HEK293 (cell line): Measurements from ENCODE around the gene S100A3.
"Not testable (repeated sequence)": the region's sequence is repeated elsewhere in the genome, so short reads cannot be mapped to it uniquely, and the experiment has no call there.

ENCODE experiments used
- CTCF ChIA-PET: fragments of 350-600 bp; formaldehyde crosslinking; extraction: SDS; loops from one replicate; lab custom pipeline; 2021; ENCODE audit warnings: antibody characterized with exemption; lab: Yijun Ruan, JAX
- POLR2A ChIA-PET: fragments of 300-600 bp; formaldehyde crosslinking; extraction: SDS; loops from one replicate; lab custom pipeline; 2020; ENCODE audit warnings: antibody characterized with exemption, inconsistent platforms; lab: Yijun Ruan, JAX
- H3K27ac ChIP-seq: fragments of 200-500 bp; sonication (Bioruptor generic); 2 replicates; pipeline ENCODE4 v1.5.1; 2014; ENCODE audit warnings: low read depth, low read length, control low read depth, inconsistent platforms; ENCODE audit errors: extremely low read depth
- H3K36me3 ChIP-seq, 2 experiments: fragments of 200-500 bp in 1 of 2; sonication (Bioruptor generic) in 1 of 2; 1 replicate in 1 of 2; 2 replicates in 1 of 2; pipeline ENCODE4 v1.5.1; 2014 to 2017; ENCODE audit warnings: inconsistent platforms in 2 of 2, low read length in 2 of 2; ENCODE audit not compliant: control insufficient read depth in 2 of 2, insufficient read depth in 1 of 2
- H3K4me1 ChIP-seq: fragments of 200-500 bp; sonication (Bioruptor generic); 2 replicates; pipeline ENCODE4 v1.5.1; 2014; ENCODE audit warnings: mild to moderate bottlenecking, low read length, inconsistent platforms; ENCODE audit not compliant: control insufficient read depth, insufficient read depth
- H3K4me3 ChIP-seq: 2 replicates; pipeline ENCODE4 v1.5.1; 2011; ENCODE audit warnings: low read depth, mild to moderate bottlenecking, control low read depth, low read length, moderate library complexity
- H3K9me3 ChIP-seq: fragments of 200-500 bp; sonication (Bioruptor generic); 2 replicates; pipeline ENCODE4 v1.5.1; 2014; ENCODE audit warnings: low read depth, low read length, inconsistent platforms; ENCODE audit not compliant: control insufficient read depth, insufficient read depth
- HIC1 ChIP-seq: fragments of 450-650 bp; formaldehyde crosslinking; IDR thresholded peaks from 2 replicates; pipeline ENCODE4 v1.5.1; 2016; ENCODE audit warnings: missing biosample characterization, missing genetic modification characterization
- HOXA7 ChIP-seq: sonication (generic); formaldehyde crosslinking; IDR thresholded peaks from 2 replicates; pipeline ENCODE4 v1.8.1; 2022; ENCODE audit warnings: missing genetic modification reagents, borderline replicate concordance
- MZF1 ChIP-seq: fragments of 450-650 bp; formaldehyde crosslinking; IDR thresholded peaks from 2 replicates; pipeline ENCODE4 v1.5.1; 2017; ENCODE audit warnings: missing biosample characterization, missing genetic modification characterization, borderline replicate concordance
- PRDM4 ChIP-seq: fragments of 450-650 bp; formaldehyde crosslinking; IDR thresholded peaks from 2 replicates; pipeline ENCODE4 v1.5.1; 2017; ENCODE audit warnings: missing biosample characterization, missing genetic modification characterization
- REPIN1 ChIP-seq: fragments of 450-650 bp; formaldehyde crosslinking; IDR thresholded peaks from 2 replicates; pipeline ENCODE4 v1.5.1; 2017; ENCODE audit warnings: missing biosample characterization, missing genetic modification characterization, low read depth
- ZFHX2 ChIP-seq: fragments of 450-650 bp; formaldehyde crosslinking; conservative IDR thresholded peaks from 2 replicates; pipeline ENCODE4 v1.5.1; 2016; ENCODE audit warnings: missing biosample characterization, missing genetic modification characterization
- ZNF132 ChIP-seq: fragments of 450-650 bp; formaldehyde crosslinking; IDR thresholded peaks from 2 replicates; pipeline ENCODE4 v1.5.1; 2017; ENCODE audit warnings: missing biosample characterization, missing genetic modification characterization, borderline replicate concordance
- ZNF202 ChIP-seq: fragments of 450-650 bp; formaldehyde crosslinking; IDR thresholded peaks from 2 replicates; pipeline ENCODE4 v1.5.1; 2016; ENCODE audit warnings: missing biosample characterization, missing genetic modification characterization, borderline replicate concordance
- ZNF211 ChIP-seq: fragments of 450-650 bp; formaldehyde crosslinking; IDR thresholded peaks from 2 replicates; pipeline ENCODE4 v1.5.1; 2016; ENCODE audit warnings: low read depth, missing biosample characterization, missing genetic modification characterization
- ZNF561 ChIP-seq: fragments of 450-650 bp; IDR thresholded peaks from 2 replicates; pipeline ENCODE4 v1.5.1; 2018; ENCODE audit warnings: missing biosample characterization, missing genetic modification characterization, borderline replicate concordance
- ZNF658 ChIP-seq: fragments of 450-650 bp; formaldehyde crosslinking; IDR thresholded peaks from 2 replicates; pipeline ENCODE4; 2016; ENCODE audit warnings: missing biosample characterization, missing genetic modification characterization
- TF ChIP-seq, protein P1 (sequence below): fragments of 450-650 bp; formaldehyde crosslinking; IDR thresholded peaks from 2 replicates; pipeline ENCODE4 v1.5.1; 2016; ENCODE audit warnings: missing biosample characterization, missing genetic modification characterization

Gene S100A3

DNA sequence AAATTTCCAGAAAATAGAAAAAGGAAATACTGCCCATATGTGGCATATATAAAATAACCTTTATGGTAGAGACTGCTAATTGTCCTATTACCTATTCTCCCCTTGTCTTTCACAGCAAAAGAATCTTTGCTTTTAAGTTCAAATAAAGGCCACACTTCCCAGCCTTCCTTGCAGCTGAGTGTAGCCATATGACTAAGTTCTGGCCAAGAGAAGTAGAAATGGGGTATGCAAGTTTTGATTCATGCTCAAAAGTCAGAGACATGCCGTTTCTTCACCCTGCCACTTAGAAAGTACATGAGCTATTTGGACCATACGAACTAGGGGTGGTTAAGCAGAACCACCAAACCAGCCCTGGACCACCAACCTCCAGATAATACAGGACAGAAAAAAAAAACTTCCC lies 34.9 kb upstream of the S100A3 start (continued):
- TF ChIP-seq ZNF202: no peak
- TF ChIP-seq REPIN1 (tag by site-specific recombination): no peak
- no peak for TF ChIP-seq ZNF658 (tag by site-specific recombination)
- no peak for TF ChIP-seq ZNF211
- TF ChIP-seq ZFHX2: no peak

GRCh38 chr1:153583514-153583913 lies 34.5 kb upstream of the S100A3 start:
- H3K36me3 ChIP-seq, POLR2A ChIA-PET, H3K27ac ChIP-seq, H3K4me1 ChIP-seq, H3K9me3 ChIP-seq, H3K4me3 ChIP-seq: not testable (repeated sequence)
- CTCF ChIA-PET: interaction anchor here (0.7 kb wide), 1 partner anchor 73 kb away, joined by 3 read pairs; no protein-coding TSS in a partner anchor

DNA sequence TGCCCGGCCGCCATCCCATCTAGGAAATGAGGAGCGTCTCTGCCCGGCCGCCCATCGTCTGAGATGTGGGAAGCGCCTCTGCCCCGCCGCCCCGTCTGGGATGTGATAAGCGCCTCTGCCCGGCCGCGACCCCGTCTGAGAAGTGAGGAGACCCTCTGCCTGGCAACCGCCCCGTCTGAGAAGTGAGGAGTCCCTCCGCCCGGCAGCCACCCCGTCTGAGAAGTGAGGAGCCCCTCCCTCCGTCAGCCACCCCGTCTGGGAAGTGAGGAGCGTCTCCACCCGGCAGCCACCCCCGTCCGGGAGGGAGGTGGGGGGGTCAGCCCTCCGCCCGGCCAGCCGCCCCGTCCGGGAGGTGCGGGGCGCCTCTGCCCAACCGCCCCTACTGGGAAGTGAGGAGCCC lies 33.8 kb upstream of the S100A3 start:
- H3K9me3 ChIP-seq, H3K27ac ChIP-seq, POLR2A ChIA-PET, H3K36me3 ChIP-seq, H3K4me3 ChIP-seq, CTCF ChIA-PET, H3K4me1 ChIP-seq: not testable (repeated sequence)

DNA sequence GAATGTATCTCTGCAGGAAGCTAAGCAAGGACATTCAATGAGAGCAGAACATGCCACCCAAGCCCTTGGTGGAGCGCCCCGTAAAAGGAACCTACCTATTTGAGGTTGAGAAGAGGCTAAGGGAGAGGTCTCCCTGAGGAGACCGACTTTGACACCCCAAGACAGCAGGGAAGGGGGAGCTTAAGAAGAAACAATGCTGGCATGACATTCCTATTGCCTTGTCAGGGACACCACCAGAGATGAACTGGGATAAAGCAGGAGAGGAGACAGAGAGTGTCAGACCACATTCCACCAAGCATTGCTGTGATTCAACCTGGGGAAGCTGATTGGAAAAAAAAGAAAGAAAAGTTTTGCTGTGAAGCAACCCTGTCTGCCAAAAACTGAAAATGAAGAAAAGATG lies 29.9 kb upstream of the S100A3 start:
- no peak overlapping the region for H3K27ac ChIP-seq
- CTCF ChIA-PET: interaction anchor here (0.6 to 2.8 kb wide), 5 partner anchors 48 to 276 kb away, joined by 3 to 24 read pairs (median 4); partner anchors contain the start of genes S100A1 and S100A13
- H3K4me3 ChIP-seq: no peak overlapping the region
- H3K4me1 ChIP-seq: no peaks in the 10 kb centered on the region
- no peaks in the 10 kb centered on the region for H3K9me3 ChIP-seq
- no peak for TF ChIP-seq ZNF132
- TF ChIP-seq PRDM4 (tag by site-specific recombination): no peak
- TF ChIP-seq HOXA7 (CRISPR knock-in tag): no peak
- no peak for TF ChIP-seq MZF1 (tag by site-specific recombination)
- no peak for TF ChIP-seq ZNF561 (tag by site-specific recombination)
- TF ChIP-seq HIC1 (tag by site-specific recombination): no peak
- TF ChIP-seq, protein P1, sequence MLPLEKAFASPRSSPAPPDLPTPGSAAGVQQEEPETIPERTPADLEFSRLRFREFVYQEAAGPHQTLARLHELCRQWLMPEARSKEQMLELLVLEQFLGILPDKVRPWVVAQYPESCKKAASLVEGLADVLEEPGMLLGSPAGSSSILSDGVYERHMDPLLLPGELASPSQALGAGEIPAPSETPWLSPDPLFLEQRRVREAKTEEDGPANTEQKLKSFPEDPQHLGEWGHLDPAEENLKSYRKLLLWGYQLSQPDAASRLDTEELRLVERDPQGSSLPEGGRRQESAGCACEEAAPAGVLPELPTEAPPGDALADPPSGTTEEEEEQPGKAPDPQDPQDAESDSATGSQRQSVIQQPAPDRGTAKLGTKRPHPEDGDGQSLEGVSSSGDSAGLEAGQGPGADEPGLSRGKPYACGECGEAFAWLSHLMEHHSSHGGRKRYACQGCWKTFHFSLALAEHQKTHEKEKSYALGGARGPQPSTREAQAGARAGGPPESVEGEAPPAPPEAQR (tag by site-specific recombination): no peak
- POLR2A ChIA-PET: interaction anchor here (0.9 kb wide), 1 partner anchor 48 kb away, joined by 3 read pairs; the partner anchor contains the start of gene S100A13
- no peaks in the 10 kb centered on the region for H3K36me3 ChIP-seq
